M059J (cell line): ENCODE results near the gene HMGXB4. TPM values are rescaled to one million over a fixed set of nuclear protein-coding genes. Genes with fewer than 3 reads are reported as not detected.

ENCODE experiments used
- DNase-seq: peaks from one replicate; pipeline ENCODE4 v3.0.0-alpha.2; 2012; ENCODE audit warnings: low read depth
- total RNA-seq: library from RNA; depleted of rRNA; stranded (reverse); fragments of >200 nt; shearing (Covaris generic); gene quantifications from 2 replicates; pipeline ENCODE4 v1.2.3, GENCODE V29; 2014

The HMGXB4 gene
- total RNA-seq, 1 experiment from 2014 or later: 17.6 TPM

- no peak for DNase-seq
Observed at GRCh38 chr22:35310556-35311550, 53.6 kb downstream of the HMGXB4 start.

- no peak for DNase-seq
Observed at GRCh38 chr22:35311551-35311999, 54.3 kb downstream of the HMGXB4 start.

- DNase-seq: peak; percentile 57
Observed at GRCh38 chr22:35312198-35313059, 55.1 kb downstream of the HMGXB4 start.

GRCh38 chr22:35313311-35314121 lies 56.2 kb downstream of the HMGXB4 start:
- DNase-seq: peak; percentile 91

- no peak for DNase-seq
Observed at GRCh38 chr22:35314161-35314942, 57.1 kb downstream of the HMGXB4 start.

- DNase-seq: no peak
Observed at GRCh38 chr22:35315141-35315854, 58.0 kb downstream of the HMGXB4 start.

GRCh38 chr22:35315855-35316745 lies 58.8 kb downstream of the HMGXB4 start:
- no peak for DNase-seq

GRCh38 chr22:35316751-35317150 lies 59.5 kb downstream of the HMGXB4 start:
- DNase-seq: no peak

- DNase-seq: no peak
Observed at GRCh38 chr22:35317680-35318290, 60.5 kb downstream of the HMGXB4 start.

- DNase-seq: no peak
Observed at GRCh38 chr22:35318346-35319215, 61.3 kb downstream of the HMGXB4 start.

GRCh38 chr22:35319244-35319985 lies 62.1 kb downstream of the HMGXB4 start:
- no peak for DNase-seq

GRCh38 chr22:35322126-35322525 lies 64.8 kb downstream of the HMGXB4 start:
- DNase-seq: no peak

GRCh38 chr22:35322893-35323292 lies 65.6 kb downstream of the HMGXB4 start:
- no peak for DNase-seq

GRCh38 chr22:35323305-35323704 lies 66.0 kb downstream of the HMGXB4 start:
- no peak for DNase-seq

GRCh38 chr22:35324067-35324466 lies 66.8 kb downstream of the HMGXB4 start:
- DNase-seq: no peak

- no peak for DNase-seq
Observed at GRCh38 chr22:35324762-35325161, 67.5 kb downstream of the HMGXB4 start.

- DNase-seq: no peak
Observed at GRCh38 chr22:35325209-35325608, 67.9 kb downstream of the HMGXB4 start.
